ENCODE data around the gene NRL.
"Not testable (repeated sequence)": the region's sequence is repeated elsewhere in the genome, so short reads cannot be mapped to it uniquely, and the experiment has no call there.

NRL gene

GRCh38 chr14:24113801-24114531 is 783 bp downstream of the NRL start:
- TF ChIP-seq, protein P1, sequence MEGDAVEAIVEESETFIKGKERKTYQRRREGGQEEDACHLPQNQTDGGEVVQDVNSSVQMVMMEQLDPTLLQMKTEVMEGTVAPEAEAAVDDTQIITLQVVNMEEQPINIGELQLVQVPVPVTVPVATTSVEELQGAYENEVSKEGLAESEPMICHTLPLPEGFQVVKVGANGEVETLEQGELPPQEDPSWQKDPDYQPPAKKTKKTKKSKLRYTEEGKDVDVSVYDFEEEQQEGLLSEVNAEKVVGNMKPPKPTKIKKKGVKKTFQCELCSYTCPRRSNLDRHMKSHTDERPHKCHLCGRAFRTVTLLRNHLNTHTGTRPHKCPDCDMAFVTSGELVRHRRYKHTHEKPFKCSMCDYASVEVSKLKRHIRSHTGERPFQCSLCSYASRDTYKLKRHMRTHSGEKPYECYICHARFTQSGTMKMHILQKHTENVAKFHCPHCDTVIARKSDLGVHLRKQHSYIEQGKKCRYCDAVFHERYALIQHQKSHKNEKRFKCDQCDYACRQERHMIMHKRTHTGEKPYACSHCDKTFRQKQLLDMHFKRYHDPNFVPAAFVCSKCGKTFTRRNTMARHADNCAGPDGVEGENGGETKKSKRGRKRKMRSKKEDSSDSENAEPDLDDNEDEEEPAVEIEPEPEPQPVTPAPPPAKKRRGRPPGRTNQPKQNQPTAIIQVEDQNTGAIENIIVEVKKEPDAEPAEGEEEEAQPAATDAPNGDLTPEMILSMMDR (conservative IDR thresholded peaks at IDR 0.05; ENCODE audit: low read depth) = no peak
- ChIA-PET CTCF (interaction anchor here (0.6 kb wide), 2 partner anchors 61 to 73 kb away, joined by 3 read pairs; no protein-coding TSS in a partner anchor), POLR2A (ENCODE audit: low non-redundant PET) (interaction anchor here (0.7 to 2.0 kb wide), 10 partner anchors 10 to 128 kb away, joined by 3 to 12 read pairs (median 4); partner anchors contain the start of genes IRF9, PCK2, PSME1 and PSME2)
- peak overlapping the region; percentile 99 for H3K27ac ChIP-seq
- DNase-seq (ENCODE audit: low spot score) = peak; percentile 78

DNA sequence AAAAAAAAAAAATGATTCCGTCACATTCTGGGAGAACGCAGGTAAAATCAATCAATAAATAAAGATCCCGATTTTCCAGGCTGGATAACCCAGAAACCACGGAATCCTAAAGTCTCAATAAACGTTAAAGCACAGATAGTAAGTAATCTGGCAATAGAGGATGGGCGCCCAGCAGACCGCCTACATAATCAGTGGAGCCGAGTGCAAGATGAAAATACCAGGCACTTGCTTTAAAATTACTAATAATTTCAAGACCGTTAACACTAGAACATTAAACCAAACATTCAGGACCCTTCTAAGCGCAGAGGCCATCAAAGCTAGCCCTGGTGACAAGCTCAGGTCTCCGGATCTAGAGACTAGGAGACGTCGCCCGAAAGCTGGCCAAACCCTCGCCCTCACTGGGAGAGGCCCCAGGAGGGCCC is 1.4 kb downstream of the NRL start:
- DNase-seq (ENCODE audit: low spot score) = no peak
- ChIA-PET CTCF (interaction anchor here (0.6 kb wide), 2 partner anchors 61 to 74 kb away, joined by 3 read pairs; no protein-coding TSS in a partner anchor), POLR2A (ENCODE audit: low non-redundant PET) (interaction anchor here (0.7 to 2.0 kb wide), 7 partner anchors 19 to 129 kb away, joined by 3 to 12 read pairs (median 4); partner anchors contain the start of genes PCK2, PSME1, PSME2 and RNF31)
- TF ChIP-seq, protein P1 (conservative IDR thresholded peaks at IDR 0.05; ENCODE audit: low read depth) = no peak
- H3K27ac ChIP-seq = peak overlapping the region; percentile 99

DNA sequence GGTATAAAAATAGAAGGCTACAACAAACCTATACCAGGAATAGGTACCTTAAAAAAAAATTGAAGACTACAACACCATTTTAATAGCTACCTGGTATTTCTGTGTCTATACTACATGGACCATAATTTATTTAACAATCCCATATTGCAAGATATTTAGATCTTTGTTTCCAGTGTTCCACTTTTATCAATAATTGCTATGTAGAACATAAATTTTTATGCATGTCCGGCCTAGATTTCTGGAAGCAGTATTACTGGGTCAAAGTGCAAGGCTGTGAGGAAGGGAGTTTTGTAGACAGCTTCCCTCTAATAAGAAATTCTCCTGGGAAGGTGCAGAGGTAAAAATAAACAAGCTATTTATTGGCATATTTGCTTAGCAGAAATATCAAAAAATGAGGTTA is 4.2 kb downstream of the NRL start:
- H3K27ac ChIP-seq = no peak overlapping the region
- no peak for DNase-seq (ENCODE audit: low spot score)
- ChIA-PET CTCF (interaction anchor here (3.6 kb wide), 1 partner anchor 53 kb away, joined by 39 read pairs; no protein-coding TSS in a partner anchor), POLR2A (ENCODE audit: low non-redundant PET) (no interaction called here)
- TF ChIP-seq, protein P1 (conservative IDR thresholded peaks at IDR 0.05; ENCODE audit: low read depth) = no peak

- DNase-seq (ENCODE audit: low spot score) = no peak
- ChIA-PET POLR2A (ENCODE audit: low non-redundant PET) (no interaction called here), CTCF (interaction anchor here (0.6 to 3.6 kb wide), 3 partner anchors 48 to 532 kb away, joined by 3 to 39 read pairs (median 4); no protein-coding TSS in a partner anchor)
- H3K27ac ChIP-seq = peak overlapping the region; percentile 64
- TF ChIP-seq, protein P1 (conservative IDR thresholded peaks at IDR 0.05; ENCODE audit: low read depth) = no peak
Measured at GRCh38 chr14:24110060-24110459, 4.7 kb downstream of the NRL start.

GRCh38 chr14:24108336-24108874 is 6.3 kb downstream of the NRL start:
- ChIA-PET CTCF (interaction anchor here (0.5 to 3.6 kb wide), 21 partner anchors 9 to 1891 kb away, joined by 3 to 39 read pairs (median 4); no protein-coding TSS in a partner anchor), POLR2A (ENCODE audit: low non-redundant PET) (interaction anchor here (1.1 kb wide), 1 partner anchor 14 kb away, joined by 5 read pairs; the partner anchor contains the start of gene PCK2)
- no peak overlapping the region for H3K27ac ChIP-seq
- TF ChIP-seq, protein P1 (conservative IDR thresholded peaks at IDR 0.05; ENCODE audit: low read depth) = no peak
- DNase-seq (ENCODE audit: low spot score) = no peak

DNA sequence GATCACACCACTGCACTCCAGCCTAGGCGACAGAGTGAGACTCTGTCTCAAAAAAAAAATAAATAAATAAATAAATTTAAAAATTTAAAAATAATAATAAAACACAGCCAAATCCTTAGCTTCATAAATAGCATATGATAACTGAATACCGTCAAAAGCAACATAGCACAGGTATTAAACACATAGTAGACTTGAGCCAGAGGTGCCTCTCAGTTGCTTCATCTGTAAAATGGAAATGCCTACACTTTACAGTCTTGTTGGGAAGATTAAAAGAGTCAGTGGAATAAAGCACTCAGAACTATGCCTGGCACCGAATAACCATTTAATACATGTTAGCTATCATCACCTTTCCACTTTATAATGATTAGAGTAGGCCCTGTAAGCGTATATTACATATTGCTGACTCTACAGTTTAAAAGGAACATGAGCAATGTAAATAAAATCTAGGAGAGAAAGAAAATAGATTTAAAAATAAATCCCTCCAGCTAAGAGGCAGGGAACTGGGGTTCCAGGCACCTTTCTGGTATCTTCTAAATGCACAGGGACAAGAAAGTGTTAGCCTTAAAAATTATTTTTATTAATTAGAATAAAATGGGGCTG is 8.0 kb downstream of the NRL start:
- DNase-seq (ENCODE audit: low spot score) = no peak
- TF ChIP-seq, protein P1 (conservative IDR thresholded peaks at IDR 0.05; ENCODE audit: low read depth) = no peak
- POLR2A ChIA-PET (ENCODE audit: low non-redundant PET) = no interaction called here
- no peak overlapping the region for H3K27ac ChIP-seq
- CTCF ChIA-PET = interaction anchor here (0.5 to 0.9 kb wide), 2 partner anchors 54 to 90 kb away, joined by 3 read pairs; no protein-coding TSS in a partner anchor

- DNase-seq (ENCODE audit: low spot score); POLR2A ChIA-PET (ENCODE audit: low non-redundant PET); H3K27ac ChIP-seq: not testable (repeated sequence)
- CTCF ChIA-PET = interaction anchor here (0.5 to 0.9 kb wide), 2 partner anchors 55 to 91 kb away, joined by 3 read pairs; no protein-coding TSS in a partner anchor
Measured at GRCh38 chr14:24105609-24106239, 9.0 kb downstream of the NRL start.
